ENCODE results near the gene MPDU1.
"Not testable (repeated sequence)": the region's sequence is repeated elsewhere in the genome, so short reads cannot be mapped to it uniquely, and the experiment has no call there.

The MPDU1 gene

DNA sequence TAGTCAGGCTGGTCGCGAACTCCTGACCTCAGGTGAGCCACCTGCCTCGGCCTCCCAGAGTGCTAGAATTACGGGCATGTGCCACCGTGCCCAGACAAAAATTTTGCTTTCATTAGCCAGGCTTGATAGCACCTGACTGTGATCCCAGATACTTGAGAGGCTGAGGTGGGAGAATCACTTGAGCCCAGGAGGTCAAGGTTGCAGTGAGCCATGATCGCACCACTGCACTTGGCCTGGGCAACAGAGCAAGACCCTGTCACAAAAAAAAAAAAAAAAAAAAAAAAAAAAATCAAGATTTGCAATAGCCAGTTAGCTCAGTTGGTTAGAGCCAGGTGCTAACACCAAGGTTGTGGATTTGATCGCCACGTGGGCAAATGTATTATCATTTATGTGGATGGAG lies 37.2 kb downstream of the MPDU1 start:
- FAIRE-seq = no peak

DNA sequence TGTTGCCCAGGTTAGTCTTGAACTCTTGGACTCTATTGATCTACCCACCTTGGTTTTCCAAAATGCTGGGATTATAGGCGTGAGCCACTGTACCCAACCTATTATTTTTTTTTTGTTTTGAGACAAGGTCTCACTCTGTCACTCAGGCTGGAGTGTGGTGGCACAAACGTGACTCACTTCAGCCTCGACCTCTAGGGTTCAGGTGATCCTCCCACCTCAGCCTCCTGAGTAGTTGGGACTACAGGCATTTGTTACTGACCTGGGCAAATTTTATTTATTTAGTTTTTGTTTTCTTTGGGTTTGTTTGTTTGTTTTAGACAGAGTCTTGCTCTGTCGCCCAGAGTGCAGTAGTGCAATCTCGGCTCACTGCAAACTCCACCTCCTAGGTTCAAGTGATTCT lies 40.0 kb downstream of the MPDU1 start:
- no peak for FAIRE-seq

DNA sequence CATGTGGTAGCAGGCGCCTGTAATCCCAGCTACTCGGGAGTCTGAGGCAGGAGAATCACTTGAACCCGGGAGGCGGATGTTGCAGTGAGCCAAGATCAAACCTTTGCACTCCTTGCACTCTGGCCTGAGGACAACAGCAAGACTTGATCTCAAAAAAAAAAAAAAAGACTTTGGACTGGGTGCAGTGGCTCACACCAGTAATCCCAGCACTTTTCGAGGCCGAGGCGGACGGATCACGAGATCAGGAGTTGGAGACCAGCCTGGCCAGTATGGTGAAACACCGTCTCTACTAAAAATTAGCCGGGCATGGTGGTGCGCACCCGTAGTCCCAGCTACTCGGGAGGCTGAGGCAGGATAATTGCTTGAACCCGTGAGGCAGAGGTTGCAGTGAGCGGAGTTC lies 42.1 kb downstream of the MPDU1 start:
- FAIRE-seq = not testable (repeated sequence)

DNA sequence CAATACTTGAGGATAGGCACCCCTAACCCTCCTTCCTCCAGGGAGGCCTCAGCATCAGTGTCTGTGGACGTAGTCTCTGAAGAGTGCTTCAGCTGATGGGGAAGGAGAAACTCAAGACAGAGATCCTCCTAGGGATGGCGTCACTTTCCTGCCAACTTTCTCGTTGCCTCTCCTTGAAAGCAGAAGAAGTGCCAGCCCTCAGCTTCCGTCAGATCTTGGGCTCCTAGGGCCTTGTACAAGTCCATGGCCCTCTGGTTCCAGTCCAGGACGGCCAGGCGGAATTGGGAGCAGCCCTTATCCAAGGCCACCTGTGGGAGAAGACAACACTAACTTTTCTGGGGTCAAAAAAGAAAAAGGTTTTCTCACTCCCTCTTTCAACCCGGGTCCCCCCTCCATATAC lies 42.7 kb downstream of the MPDU1 start:
- FAIRE-seq = no peak

DNA sequence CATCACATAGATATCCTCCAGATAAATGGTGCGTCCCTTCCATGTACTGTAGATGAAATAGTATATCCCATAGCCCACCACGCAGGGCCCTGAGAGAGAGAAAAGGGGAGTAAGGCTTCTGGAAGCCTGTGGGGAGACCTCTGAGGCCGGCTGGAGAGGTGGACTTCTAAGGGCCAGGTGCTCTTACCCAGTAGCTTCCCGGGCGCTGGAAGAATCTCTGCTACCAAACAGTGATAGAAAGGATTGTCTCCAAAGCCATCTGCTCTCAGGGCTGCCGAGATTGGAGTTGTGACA lies 43.3 kb downstream of the MPDU1 start:
- no peak for FAIRE-seq

DNA sequence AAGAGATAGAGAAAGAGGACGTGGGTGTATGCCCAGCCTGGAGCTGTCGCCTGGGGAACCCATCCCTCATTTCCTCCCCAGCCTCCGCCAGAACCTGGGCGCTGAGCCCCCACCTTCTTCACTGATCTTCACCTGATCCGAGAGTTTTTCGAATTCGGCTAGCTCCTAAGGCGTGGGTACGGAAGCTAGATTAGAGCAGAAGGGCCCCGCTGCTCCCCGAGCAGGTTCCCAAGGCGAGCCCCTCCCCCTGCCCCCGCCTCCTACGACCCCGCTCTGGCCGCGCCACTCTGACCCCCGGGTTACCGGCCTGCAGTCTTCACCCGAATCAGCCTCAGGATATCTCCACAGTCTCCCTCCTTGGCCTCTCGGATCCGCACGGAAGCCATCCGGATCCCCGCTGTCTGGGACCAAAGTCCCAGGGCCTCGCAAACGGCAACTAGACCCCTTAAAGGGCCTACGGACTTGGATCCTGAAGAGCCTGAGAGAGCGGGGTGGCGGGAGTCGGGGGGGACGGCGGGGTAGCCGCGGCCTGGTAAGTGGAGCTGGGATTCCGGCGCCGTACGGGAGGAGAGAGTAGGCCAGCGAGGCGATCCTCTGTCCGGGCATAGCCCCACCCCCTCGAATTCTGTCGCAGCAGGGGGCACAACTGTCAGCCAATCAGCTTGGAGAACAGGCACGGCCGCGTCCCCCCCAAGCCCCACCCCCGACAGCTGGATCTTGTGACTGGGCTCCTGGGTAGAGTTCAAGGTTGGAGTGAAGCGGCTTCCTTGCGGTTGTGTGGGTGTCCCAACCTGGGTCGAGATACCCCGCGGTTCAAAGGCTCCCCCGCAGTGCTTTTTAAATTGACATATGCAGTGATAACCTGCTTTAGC lies 43.8 kb downstream of the MPDU1 start, which contains the start of gene SAT2:
Gene SAT2 (minus strand): TSS at position 572 of the 872 bp plus-strand sequence. CDS start 186 bp downstream, at position 386.
- FAIRE-seq = peak; percentile 75

DNA sequence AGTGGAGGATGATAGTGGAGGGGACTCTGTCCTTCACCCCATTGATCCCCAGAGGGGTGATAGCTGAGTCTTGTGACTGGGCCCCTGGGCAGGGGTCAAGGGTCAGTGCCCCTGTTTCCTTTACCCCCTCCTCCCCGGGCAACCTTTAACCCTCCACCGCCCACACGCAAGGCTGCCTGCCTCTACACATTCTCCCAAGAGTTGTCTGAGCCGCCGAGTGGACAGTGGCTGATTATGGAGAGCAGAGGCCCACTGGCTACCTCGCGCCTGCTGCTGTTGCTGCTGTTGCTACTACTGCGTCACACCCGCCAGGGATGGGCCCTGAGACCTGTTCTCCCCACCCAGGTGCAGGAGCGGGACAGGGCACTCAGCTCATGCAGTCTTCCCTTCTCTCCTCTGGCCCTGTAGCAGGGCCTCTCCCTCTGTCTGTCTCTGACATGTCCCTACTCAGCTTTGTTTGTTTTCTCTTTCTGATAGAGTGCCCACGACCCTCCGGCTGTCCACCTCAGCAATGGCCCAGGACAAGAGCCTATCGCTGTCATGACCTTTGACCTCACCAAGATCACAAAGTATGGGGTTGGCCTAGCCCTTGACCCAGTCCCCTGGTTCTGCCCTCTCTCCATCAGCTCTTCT lies 46.4 kb downstream of the MPDU1 start, which contains the start of gene SHBG:
Gene SHBG (plus strand): TSS at position 197 of the 633 bp plus-strand sequence. CDS start 38 bp downstream, at position 235.
- FAIRE-seq = no peak

DNA sequence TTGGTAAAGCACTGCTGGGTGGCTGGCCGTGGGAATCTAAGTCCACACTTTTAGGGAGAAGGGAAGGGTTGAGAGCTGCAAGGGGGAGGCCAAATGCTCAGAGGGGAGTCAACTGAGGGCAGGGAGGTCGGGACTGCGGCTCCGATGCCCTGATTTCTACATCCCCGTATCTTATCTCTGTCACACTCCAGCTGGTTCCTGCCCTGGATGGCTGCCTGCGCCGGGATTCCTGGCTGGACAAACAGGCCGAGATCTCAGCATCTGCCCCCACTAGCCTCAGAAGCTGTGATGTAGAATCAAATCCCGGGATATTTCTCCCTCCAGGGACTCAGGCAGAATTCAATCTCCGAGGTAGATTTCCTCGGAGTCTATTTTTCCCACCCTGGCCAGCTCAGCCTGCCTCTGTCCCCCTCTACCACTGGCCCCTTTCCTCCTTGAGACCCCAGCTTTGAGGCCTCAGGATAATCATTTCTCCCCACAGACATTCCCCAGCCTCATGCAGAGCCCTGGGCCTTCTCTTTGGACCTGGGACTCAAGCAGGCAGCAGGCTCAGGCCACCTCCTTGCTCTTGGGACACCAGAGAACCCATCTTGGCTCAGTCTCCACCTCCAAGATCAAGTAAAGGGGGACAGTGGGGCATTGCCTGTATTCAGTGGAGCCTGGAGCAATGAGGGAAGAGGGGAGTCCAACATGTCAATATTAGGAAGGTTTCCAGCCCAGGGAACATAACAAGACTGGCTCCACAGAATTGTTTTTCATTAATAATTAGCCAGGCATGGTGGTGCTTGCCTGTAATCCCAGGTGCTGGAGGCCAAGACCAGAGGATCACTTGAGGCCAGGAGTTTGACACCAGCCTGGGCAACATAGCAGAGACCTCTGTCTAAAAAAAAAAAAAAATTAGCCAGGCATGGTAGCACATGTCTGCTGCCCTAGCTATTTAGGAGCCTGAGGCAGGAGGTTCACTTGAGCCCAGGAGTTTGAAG lies 48.0 kb downstream of the MPDU1 start:
- FAIRE-seq = no peak

DNA sequence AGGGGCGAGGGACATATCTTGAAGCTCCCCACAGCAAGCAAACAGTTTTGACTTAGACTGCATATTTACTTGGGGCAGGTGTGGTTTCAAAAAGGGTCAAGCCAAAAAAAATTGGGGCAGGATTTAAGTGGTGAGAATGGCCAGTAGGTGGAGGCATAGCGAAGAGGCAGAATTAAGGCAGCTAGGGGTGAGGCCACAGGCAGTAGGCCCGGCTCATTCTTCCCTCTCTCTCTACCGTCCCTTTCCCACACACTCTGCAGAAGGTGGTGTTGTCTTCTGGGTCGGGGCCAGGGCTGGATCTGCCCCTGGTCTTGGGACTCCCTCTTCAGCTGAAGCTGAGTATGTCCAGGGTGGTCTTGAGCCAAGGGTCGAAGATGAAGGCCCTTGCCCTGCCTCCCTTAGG lies 48.8 kb downstream of the MPDU1 start:
- no peak for FAIRE-seq

DNA sequence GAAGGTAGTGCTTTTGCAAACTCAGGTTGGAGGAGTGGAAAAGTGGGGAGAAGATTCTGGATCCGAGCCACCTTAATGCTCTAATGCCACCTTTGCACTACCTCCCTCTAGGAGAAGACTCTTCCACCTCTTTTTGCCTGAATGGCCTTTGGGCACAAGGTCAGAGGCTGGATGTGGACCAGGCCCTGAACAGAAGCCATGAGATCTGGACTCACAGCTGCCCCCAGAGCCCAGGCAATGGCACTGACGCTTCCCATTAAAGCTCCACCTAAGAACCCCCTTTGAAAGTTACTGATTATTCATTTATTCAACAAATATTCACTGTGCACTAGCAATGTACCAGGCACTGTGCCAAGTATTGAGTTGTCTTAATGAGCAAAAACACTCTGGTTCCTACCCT lies 49.4 kb downstream of the MPDU1 start:
- FAIRE-seq = no peak

DNA sequence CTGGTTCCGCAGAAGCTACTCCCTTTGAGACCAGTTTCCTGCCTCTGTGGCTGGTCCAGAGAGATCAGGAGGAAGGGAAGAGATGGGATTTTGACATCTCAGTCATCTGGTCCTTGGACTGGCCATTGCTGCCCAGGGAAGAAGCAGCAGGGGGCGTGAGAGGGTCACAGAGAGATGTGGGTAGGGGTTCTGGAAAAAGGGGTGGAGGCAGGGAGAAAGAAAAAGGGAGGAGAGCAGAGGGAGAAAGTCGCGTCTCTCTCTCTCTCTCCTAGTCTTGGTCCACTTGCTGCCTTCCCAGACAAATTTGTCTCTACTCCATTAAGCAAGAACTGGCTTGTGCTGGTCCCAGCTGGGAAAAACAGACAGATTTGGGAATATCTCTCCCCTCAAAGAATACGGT lies 50.7 kb downstream of the MPDU1 start:
- FAIRE-seq = no peak

DNA sequence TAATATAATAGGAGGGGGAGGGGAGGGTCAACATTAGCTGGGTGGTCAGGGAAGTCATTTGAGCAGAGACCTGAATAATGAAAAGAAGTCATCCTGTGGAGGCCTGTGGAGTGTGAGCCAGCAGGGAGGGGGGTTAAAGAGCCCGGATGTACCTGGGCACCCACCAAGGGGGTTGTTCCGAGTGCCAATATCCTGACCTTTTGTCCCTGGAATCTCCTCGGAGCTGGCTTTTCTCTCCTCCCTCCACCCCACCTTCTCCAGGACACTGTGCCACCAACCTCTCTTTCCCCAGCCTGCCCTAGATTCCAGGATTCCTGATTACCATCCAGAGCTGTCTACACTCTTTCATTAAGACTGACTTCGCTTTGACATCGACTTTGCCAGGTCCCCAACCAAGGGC lies 52.5 kb downstream of the MPDU1 start:
- FAIRE-seq = no peak

Measured in A204.1 (cell line).